ENCODE results near the gene CSGALNACT2. TPM values are rescaled to one million over a fixed set of nuclear protein-coding genes. Genes with fewer than 3 reads are reported as not detected.

The CSGALNACT2 gene
- total and polyA plus RNA-seq, 9 of the 15 experiments (the other 6 are each of a cell fraction or from before 2014, with no cell fraction given): 1.4 to 7.3 (median 3.5) TPM

DNA sequence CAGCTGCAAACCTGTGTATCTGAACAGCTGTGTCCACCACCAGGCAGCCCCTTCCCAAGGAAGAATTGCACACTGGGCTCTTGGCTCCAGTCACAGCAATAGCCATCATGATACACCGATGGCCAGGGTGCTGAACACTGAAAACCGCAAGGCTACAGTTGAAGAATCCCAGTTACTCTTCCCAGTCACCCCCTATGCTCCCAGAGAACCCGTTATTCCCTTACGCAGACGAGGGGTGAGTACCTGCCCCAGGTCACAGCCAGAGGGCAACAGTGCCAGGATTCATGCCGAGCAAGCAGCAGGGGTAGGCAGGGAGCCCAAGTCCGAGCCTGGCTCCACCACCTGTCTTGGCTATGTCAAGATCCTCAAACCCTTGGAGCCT, 70.8 kb downstream of the CSGALNACT2 start:
- DNase-seq (ENCODE audit: extremely low read depth in 1 of 4, low spot score in 3 of 4): no peak
- POLR2A ChIA-PET: no interaction called here
- intact Hi-C loops (cut with micrococcal nuclease): no loop called here

More for the DNA sequence above, 70.8 kb downstream of the CSGALNACT2 start:
- Histone ChIP-seq H3K4me1 (replicated peaks in 1 of 2; ENCODE audit: control insufficient read depth in 2 of 2, insufficient read depth in 2 of 2, low read length in 2 of 2) (peaks cover 4 to 50% of the 10 kb centered on the region in 2 experiments; a peak in 3 of 5 replicates), H2AFZ (ENCODE audit: low read depth, low read length) (no peak overlapping the region), H3K9me3 (replicated peaks; ENCODE audit: control insufficient read depth, insufficient read depth, low read depth, low read length) (no peaks in the 10 kb centered on the region), H3K79me2 (ENCODE audit: control insufficient read depth, insufficient read depth, low read length) (no peaks in the 10 kb centered on the region), H3K9ac (ENCODE audit: insufficient read depth in 1 of 2, low read depth in 2 of 2, low read length in 2 of 2) (no peak overlapping the region), H3K4me2 (ENCODE audit: insufficient read depth, low read length) (no peak overlapping the region), H3K4me3 (no peak overlapping the region), H3K27ac (ENCODE audit: extremely low read depth, low read depth, low read length) (no peak overlapping the region), H4K20me1 (replicated peaks; ENCODE audit: control insufficient read depth, insufficient read depth, low read length) (peaks cover 8% of the 10 kb centered on the region; the same call in 1 of the 2 replicates), H3K36me3 (ENCODE audit: control insufficient read depth, insufficient read depth, low read length) (no peaks in the 10 kb centered on the region), H3K9me1 (ENCODE audit: control insufficient read depth, insufficient read depth, low read length) (no peaks in the 10 kb centered on the region), H3K27me3 (ENCODE audit: control insufficient read depth in 2 of 2, insufficient read depth in 2 of 2, low read length in 2 of 2) (peaks cover 6 to 39% of the 10 kb centered on the region in 2 experiments; a peak in 3 of 5 replicates)
- TF ChIP-seq HDAC6 (IDR thresholded peaks at IDR 0.05; ENCODE audit: low read depth, low read length): no peak
- no peak for TF ChIP-seq ZNF699 (CRISPR knock-in tag; IDR thresholded peaks at IDR 0.05; ENCODE audit: insufficient replicate concordance)
- TF ChIP-seq, protein P1, sequence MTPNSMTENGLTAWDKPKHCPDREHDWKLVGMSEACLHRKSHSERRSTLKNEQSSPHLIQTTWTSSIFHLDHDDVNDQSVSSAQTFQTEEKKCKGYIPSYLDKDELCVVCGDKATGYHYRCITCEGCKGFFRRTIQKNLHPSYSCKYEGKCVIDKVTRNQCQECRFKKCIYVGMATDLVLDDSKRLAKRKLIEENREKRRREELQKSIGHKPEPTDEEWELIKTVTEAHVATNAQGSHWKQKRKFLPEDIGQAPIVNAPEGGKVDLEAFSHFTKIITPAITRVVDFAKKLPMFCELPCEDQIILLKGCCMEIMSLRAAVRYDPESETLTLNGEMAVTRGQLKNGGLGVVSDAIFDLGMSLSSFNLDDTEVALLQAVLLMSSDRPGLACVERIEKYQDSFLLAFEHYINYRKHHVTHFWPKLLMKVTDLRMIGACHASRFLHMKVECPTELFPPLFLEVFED (CRISPR knock-in tag; conservative IDR thresholded peaks at IDR 0.05): no peak
- TF ChIP-seq MAZ (CRISPR knock-in tag; conservative IDR thresholded peaks at IDR 0.05 in 1 of 2, IDR thresholded peaks at IDR 0.05 in 1 of 2): no peak
- no peak for TF ChIP-seq BRD4 (IDR thresholded peaks at IDR 0.05)
- no peak for TF ChIP-seq IFI16 (CRISPR knock-in tag; IDR thresholded peaks at IDR 0.05)
- TF ChIP-seq ZNF586 (CRISPR knock-in tag; conservative IDR thresholded peaks at IDR 0.05): no peak
- TF ChIP-seq ZNF431 (CRISPR knock-in tag; IDR thresholded peaks at IDR 0.05): no peak
- no peak for TF ChIP-seq CBFB (CRISPR knock-in tag; IDR thresholded peaks at IDR 0.05)
- TF ChIP-seq ZBTB1 (CRISPR knock-in tag; IDR thresholded peaks at IDR 0.05; ENCODE audit: borderline replicate concordance, low read depth): no peak
- TF ChIP-seq, protein P2, sequence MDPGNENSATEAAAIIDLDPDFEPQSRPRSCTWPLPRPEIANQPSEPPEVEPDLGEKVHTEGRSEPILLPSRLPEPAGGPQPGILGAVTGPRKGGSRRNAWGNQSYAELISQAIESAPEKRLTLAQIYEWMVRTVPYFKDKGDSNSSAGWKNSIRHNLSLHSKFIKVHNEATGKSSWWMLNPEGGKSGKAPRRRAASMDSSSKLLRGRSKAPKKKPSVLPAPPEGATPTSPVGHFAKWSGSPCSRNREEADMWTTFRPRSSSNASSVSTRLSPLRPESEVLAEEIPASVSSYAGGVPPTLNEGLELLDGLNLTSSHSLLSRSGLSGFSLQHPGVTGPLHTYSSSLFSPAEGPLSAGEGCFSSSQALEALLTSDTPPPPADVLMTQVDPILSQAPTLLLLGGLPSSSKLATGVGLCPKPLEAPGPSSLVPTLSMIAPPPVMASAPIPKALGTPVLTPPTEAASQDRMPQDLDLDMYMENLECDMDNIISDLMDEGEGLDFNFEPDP (CRISPR knock-in tag; IDR thresholded peaks at IDR 0.05): no peak
- TF ChIP-seq, protein P3, sequence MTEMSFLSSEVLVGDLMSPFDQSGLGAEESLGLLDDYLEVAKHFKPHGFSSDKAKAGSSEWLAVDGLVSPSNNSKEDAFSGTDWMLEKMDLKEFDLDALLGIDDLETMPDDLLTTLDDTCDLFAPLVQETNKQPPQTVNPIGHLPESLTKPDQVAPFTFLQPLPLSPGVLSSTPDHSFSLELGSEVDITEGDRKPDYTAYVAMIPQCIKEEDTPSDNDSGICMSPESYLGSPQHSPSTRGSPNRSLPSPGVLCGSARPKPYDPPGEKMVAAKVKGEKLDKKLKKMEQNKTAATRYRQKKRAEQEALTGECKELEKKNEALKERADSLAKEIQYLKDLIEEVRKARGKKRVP (CRISPR knock-in tag; IDR thresholded peaks at IDR 0.05): no peak
- TF ChIP-seq TARDBP (IDR thresholded peaks at IDR 0.05): no peak
- no peak for TF ChIP-seq TFAM (CRISPR knock-in tag; conservative IDR thresholded peaks at IDR 0.05)
- no peak for TF ChIP-seq ESRRB (CRISPR knock-in tag; IDR thresholded peaks at IDR 0.05; ENCODE audit: borderline replicate concordance)
- TF ChIP-seq, protein P4, sequence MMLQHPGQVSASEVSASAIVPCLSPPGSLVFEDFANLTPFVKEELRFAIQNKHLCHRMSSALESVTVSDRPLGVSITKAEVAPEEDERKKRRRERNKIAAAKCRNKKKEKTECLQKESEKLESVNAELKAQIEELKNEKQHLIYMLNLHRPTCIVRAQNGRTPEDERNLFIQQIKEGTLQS (IDR thresholded peaks at IDR 0.05): no peak
- TF ChIP-seq, protein P4 (CRISPR knock-in tag; conservative IDR thresholded peaks at IDR 0.05): no peak
- TF ChIP-seq TBP (optimal IDR thresholded peaks at IDR 0.05; ENCODE audit: low read depth, low read length): no peak
- no peak for TF ChIP-seq PHB (CRISPR knock-in tag; IDR thresholded peaks at IDR 0.05)
- no peak for TF ChIP-seq ZNF197 (CRISPR knock-in tag; IDR thresholded peaks at IDR 0.05; ENCODE audit: low read depth)
- 5% methylated on average over 7 of the region's 7 CpGs for WGBS (ENCODE audit: insufficient coverage, low coverage, missing lambda C conversion rate)
- ATAC-seq (no peak), FAIRE-seq (no peak)
- CTCF ChIA-PET (ENCODE audit: low intra/inter-chr PET ratio): no interaction called here
- no TSS peak for BruUV-seq (replicated peaks)
- in situ Hi-C loops (cut with MboI): no loop called here
